Measurements from ENCODE around the gene HCRT. TPM values are rescaled to one million over a fixed set of nuclear protein-coding genes. Genes with fewer than 3 reads are reported as not detected.

HCRT gene
- total RNA-seq, 3 donors from 2014 or later: not detected

DNA sequence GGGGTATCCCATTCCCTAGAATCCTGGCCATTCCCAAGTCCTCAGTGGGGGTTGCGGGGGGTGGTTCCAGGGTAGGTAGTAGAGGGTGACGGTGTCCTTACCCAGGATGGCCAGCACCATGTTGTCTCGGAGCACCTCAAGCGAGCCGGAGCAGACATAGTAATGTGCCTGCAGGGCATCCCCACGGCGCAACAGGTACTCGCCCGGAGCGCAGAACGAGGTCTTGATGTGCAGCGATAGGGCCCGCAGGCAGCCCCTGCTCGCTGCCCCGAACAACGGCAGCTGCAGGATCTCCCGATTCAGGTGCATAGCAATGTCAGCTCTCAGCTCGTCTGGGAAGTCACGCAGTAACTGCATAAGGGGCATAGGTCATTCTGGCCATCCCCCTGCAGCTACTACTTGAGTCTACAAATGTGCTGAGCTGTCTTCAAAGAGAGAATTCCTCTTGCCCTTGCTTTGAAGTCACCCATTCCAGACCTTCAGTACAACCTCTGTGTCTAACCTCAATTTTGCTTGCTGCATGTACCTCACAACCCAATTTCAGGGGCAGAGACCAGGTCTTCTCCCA lies 19.0 kb downstream of the HCRT start:
- no peak overlapping the region for H3K27ac ChIP-seq
- no peaks in the 10 kb centered on the region for H3K9me3 ChIP-seq
- DNase-seq (ENCODE audit: low spot score in 2 of 2): no peak
- no peaks in the 10 kb centered on the region for H3K27me3 ChIP-seq
- TF ChIP-seq, protein P1, sequence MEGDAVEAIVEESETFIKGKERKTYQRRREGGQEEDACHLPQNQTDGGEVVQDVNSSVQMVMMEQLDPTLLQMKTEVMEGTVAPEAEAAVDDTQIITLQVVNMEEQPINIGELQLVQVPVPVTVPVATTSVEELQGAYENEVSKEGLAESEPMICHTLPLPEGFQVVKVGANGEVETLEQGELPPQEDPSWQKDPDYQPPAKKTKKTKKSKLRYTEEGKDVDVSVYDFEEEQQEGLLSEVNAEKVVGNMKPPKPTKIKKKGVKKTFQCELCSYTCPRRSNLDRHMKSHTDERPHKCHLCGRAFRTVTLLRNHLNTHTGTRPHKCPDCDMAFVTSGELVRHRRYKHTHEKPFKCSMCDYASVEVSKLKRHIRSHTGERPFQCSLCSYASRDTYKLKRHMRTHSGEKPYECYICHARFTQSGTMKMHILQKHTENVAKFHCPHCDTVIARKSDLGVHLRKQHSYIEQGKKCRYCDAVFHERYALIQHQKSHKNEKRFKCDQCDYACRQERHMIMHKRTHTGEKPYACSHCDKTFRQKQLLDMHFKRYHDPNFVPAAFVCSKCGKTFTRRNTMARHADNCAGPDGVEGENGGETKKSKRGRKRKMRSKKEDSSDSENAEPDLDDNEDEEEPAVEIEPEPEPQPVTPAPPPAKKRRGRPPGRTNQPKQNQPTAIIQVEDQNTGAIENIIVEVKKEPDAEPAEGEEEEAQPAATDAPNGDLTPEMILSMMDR (IDR thresholded peaks at IDR 0.05): no peak
- TF ChIP-seq POLR2AphosphoS5 (IDR thresholded peaks at IDR 0.05) (no peak), POLR2A (IDR thresholded peaks at IDR 0.05) (no peak)
- intact Hi-C loops (cut with DNase I; ENCODE audit: low total_unique reads): no loop called here
- no peak overlapping the region for H3K4me3 ChIP-seq
- no peaks in the 10 kb centered on the region for H3K36me3 ChIP-seq
- H3K4me1 ChIP-seq: no peaks in the 10 kb centered on the region

DNA sequence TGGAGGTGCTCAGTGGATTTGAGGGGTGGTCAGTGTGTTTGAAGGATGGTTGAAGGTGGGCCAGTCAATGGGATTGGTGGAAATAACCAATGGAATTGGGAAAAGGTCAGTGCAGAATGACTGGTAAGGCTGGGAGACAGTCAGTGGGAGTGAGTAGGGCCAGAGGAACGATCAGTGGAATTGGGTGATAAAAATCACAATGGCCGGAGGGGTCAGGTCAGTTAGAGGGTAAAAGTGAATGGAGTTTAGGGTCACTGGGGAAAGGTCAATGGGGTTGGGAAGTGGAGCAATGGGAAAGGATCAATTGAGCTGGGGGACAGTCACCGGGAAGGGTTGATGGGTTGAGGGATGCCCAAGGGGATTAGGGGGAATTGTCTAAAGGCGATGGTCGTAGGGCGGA lies 19.5 kb downstream of the HCRT start:
- no peak overlapping the region for H3K27ac ChIP-seq
- no peaks in the 10 kb centered on the region for H3K4me1 ChIP-seq
- H3K4me3 ChIP-seq: no peak overlapping the region
- DNase-seq (ENCODE audit: low spot score in 2 of 2): no peak
- intact Hi-C loops (cut with DNase I; ENCODE audit: low total_unique reads): no loop called here
- H3K9me3 ChIP-seq: no peaks in the 10 kb centered on the region
- TF ChIP-seq POLR2A (IDR thresholded peaks at IDR 0.05) (no peak), POLR2AphosphoS5 (IDR thresholded peaks at IDR 0.05) (no peak)
- TF ChIP-seq, protein P1 (IDR thresholded peaks at IDR 0.05): no peak
- H3K27me3 ChIP-seq: no peaks in the 10 kb centered on the region
- no peaks in the 10 kb centered on the region for H3K36me3 ChIP-seq

DNA sequence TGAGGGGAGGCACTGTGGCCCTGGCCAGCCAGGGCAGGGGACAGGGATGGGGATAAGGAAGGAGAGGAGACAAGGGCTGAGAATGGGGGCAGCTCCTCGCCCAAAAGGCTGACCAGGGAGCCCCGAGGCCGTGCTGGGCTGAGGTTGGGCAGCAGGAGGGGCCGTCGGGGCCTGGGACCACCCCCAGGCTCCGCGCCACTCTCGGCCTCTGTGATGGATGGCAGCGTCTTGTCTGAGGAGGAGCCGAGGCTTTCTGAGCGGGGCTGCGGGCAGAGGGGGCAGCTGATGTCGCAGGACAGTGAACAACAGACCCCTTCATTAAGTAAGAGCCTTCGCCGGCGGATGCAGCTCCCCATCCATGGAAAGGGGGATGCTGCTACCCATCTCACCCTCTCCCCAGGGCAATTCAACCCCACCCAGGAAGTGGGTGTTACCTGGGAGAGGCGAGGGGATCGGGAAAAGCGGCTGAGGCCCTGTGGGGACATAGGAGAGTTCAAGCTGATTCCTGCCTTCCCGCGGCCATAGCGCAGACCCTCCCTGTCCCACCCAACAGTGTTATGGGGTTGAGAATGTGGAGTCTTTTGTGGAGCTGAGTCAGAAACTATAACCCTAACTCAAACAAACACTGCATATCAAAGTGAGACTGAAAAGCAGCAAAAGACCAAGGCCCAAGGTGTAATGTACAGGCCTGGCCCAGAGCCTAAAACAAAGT lies 21.4 kb downstream of the HCRT start:
- TF ChIP-seq POLR2A (IDR thresholded peaks at IDR 0.05) (no peak), POLR2AphosphoS5 (IDR thresholded peaks at IDR 0.05) (no peak)
- TF ChIP-seq, protein P1 (IDR thresholded peaks at IDR 0.05): no peak

DNA sequence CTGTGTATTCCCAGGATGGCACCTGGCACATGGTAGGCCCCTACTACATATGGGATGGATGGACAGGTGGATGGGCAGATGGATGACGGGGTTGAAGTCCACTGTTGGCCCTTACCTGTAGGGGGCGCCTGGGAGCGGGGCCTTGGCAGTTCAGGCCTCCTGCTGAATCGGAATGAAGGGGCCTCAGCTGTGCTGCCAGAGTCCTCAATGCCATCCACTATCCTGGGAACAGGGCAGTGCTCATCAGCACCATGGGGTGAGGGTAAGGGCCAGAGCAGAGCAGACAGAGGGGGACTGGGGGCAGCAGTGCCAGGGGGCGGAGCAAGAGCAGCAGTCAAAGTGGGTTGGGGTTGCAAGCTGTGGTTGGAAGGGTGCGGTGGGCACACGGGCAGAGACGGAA lies 22.1 kb downstream of the HCRT start:
- Histone ChIP-seq H3K27ac (no peak overlapping the region), H3K9me3 (no peaks in the 10 kb centered on the region), H3K4me3 (no peak overlapping the region), H3K36me3 (no peaks in the 10 kb centered on the region), H3K4me1 (no peaks in the 10 kb centered on the region), H3K27me3 (no peaks in the 10 kb centered on the region)
- no peak for DNase-seq (ENCODE audit: low spot score in 2 of 2)
- intact Hi-C loops (cut with DNase I; ENCODE audit: low total_unique reads): no loop called here
- TF ChIP-seq, protein P1 (IDR thresholded peaks at IDR 0.05): no peak
- TF ChIP-seq POLR2A (IDR thresholded peaks at IDR 0.05): no peak
- TF ChIP-seq POLR2AphosphoS5 (IDR thresholded peaks at IDR 0.05): no peak

More for the DNA sequence above, 21.4 kb downstream of the HCRT start:
- Histone ChIP-seq H3K27ac (no peak overlapping the region), H3K4me3 (no peak overlapping the region), H3K27me3 (no peaks in the 10 kb centered on the region), H3K9me3 (no peaks in the 10 kb centered on the region), H3K4me1 (no peaks in the 10 kb centered on the region), H3K36me3 (no peaks in the 10 kb centered on the region)
- no peak for DNase-seq (ENCODE audit: low spot score in 2 of 2)
- intact Hi-C loops (cut with DNase I; ENCODE audit: low total_unique reads): no loop called here

DNA sequence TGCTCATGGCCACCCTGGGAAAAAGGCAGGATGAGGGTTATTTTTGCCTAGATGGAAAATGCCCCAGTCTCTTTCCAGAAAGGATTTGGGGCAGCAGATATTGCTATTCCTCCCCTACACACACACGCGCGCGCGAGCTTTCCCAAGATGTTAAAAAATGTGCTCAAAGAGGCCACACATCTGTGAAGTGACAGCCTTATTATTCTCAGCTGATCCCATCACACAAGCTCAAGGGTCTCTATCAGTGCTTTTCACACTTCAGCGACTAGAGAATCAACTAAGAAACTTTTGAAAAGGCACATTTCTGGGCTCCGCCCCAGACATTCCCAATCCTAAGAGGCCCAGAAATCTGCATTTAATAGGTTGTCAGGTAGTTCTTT lies 24.7 kb downstream of the HCRT start:
- intact Hi-C loops (cut with DNase I; ENCODE audit: low total_unique reads): no loop called here
- Histone ChIP-seq H3K36me3 (no peaks in the 10 kb centered on the region), H3K27me3 (no peaks in the 10 kb centered on the region), H3K27ac (no peak overlapping the region), H3K4me3 (no peak overlapping the region), H3K4me1 (no peaks in the 10 kb centered on the region), H3K9me3 (no peaks in the 10 kb centered on the region)
- no peak for DNase-seq (ENCODE audit: low spot score in 2 of 2)
- TF ChIP-seq POLR2AphosphoS5 (IDR thresholded peaks at IDR 0.05) (no peak), POLR2A (IDR thresholded peaks at IDR 0.05) (no peak)
- TF ChIP-seq, protein P1 (IDR thresholded peaks at IDR 0.05): no peak
